ENCODE measurements around the gene IRGQ.
"Not testable (repeated sequence)": the region's sequence is repeated elsewhere in the genome, so short reads cannot be mapped to it uniquely, and the experiment has no call there.

Gene IRGQ

GRCh38 chr19:43574424-43575155, 21.3 kb downstream of the IRGQ start:
- DNase-seq (ENCODE audit: low read depth) = peak; percentile 37

GRCh38 chr19:43572171-43572588, 23.8 kb downstream of the IRGQ start:
- no peak for DNase-seq (ENCODE audit: low read depth)

GRCh38 chr19:43570174-43570791, 25.7 kb downstream of the IRGQ start:
- DNase-seq (ENCODE audit: low read depth) = no peak

GRCh38 chr19:43569657-43570056, 26.3 kb downstream of the IRGQ start:
- DNase-seq (ENCODE audit: low read depth) = no peak

- no peak for DNase-seq (ENCODE audit: low read depth)
Observed at GRCh38 chr19:43564800-43565199, 31.1 kb downstream of the IRGQ start.

- no peak for DNase-seq (ENCODE audit: low read depth)
Observed at GRCh38 chr19:43563816-43564457, 32.0 kb downstream of the IRGQ start.

GRCh38 chr19:43562698-43563241, 33.2 kb downstream of the IRGQ start:
- DNase-seq (ENCODE audit: low read depth) = peak; percentile 78

GRCh38 chr19:43562226-43562697, 33.7 kb downstream of the IRGQ start:
- no peak for DNase-seq (ENCODE audit: low read depth)

- no peak for DNase-seq (ENCODE audit: low read depth)
Observed at GRCh38 chr19:43561139-43561970, 34.6 kb downstream of the IRGQ start.

- DNase-seq (ENCODE audit: low read depth) = peak; percentile 32
Observed at GRCh38 chr19:43560687-43561086, 35.2 kb downstream of the IRGQ start.

- peak; percentile 64 for DNase-seq (ENCODE audit: low read depth)
Observed at GRCh38 chr19:43555185-43555770, 40.7 kb downstream of the IRGQ start.

- no peak for DNase-seq (ENCODE audit: low read depth)
Observed at GRCh38 chr19:43554317-43554895, 41.5 kb downstream of the IRGQ start.

- DNase-seq (ENCODE audit: low read depth) = no peak
Observed at GRCh38 chr19:43553656-43554055, 42.3 kb downstream of the IRGQ start.

- no peak for DNase-seq (ENCODE audit: low read depth)
Observed at GRCh38 chr19:43552616-43553015, 43.3 kb downstream of the IRGQ start.

- DNase-seq (ENCODE audit: low read depth) = no peak
Observed at GRCh38 chr19:43552198-43552450, 43.8 kb downstream of the IRGQ start.

GRCh38 chr19:43551399-43552197, 44.3 kb downstream of the IRGQ start:
- DNase-seq (ENCODE audit: low read depth) = no peak

GRCh38 chr19:43548706-43549105, 47.2 kb downstream of the IRGQ start:
- no peak for DNase-seq (ENCODE audit: low read depth)

GRCh38 chr19:43547926-43548325, 48.0 kb downstream of the IRGQ start:
- DNase-seq (ENCODE audit: low read depth) = not testable (repeated sequence)

- no peak for DNase-seq (ENCODE audit: low read depth)
Observed at GRCh38 chr19:43546581-43546980, 49.4 kb downstream of the IRGQ start.

- no peak for DNase-seq (ENCODE audit: low read depth)
Observed at GRCh38 chr19:43545981-43546380, 50.0 kb downstream of the IRGQ start.

GRCh38 chr19:43545276-43545675, 50.7 kb downstream of the IRGQ start:
- no peak for DNase-seq (ENCODE audit: low read depth)
